C4-2B (cell line): ENCODE results near the gene OXTR.

Experiments used
- ZFX ChIP-seq: fragments of 450-650 bp; IDR thresholded peaks from 2 replicates; pipeline ENCODE4 v1.6.1; 2017
- TF ChIP-seq, protein P1 (sequence below): fragments of 450-650 bp; conservative IDR thresholded peaks from 2 replicates; pipeline ENCODE4 v1.5.1; 2017; ENCODE audit warnings: mild to moderate bottlenecking

DNA sequence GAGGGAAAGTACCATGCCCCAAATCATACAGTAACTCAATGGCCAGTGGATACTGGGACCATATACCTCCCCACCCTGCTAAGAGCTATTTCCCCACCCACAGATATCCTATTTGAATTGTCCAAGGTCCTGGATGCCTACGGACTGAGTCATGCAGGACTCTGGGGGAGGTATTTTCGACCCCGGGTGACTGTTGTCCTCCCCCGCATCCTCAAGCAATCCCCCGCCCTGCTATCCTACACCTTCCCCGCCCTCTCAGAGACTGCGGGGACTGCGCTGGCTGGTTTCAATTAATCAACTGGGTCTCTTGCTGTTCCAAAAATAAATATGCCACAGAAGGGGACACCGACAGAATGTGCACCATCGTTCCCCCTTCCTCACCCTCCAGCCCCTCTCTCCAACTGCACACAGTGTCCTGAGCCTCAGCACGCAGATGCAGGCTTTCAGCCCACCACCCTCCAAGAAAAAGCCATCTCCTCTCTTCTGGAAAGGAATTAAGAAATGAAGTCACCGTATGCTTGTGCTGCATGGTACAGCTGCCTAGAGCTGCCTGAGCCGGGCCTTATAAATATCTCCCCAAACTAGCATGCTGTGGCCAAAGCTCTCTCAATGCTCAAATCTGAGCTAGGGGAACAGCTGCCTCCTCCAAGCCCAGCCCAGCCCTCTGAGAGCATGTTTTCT is 27.7 kb downstream of the OXTR start:
- TF ChIP-seq, protein P1, sequence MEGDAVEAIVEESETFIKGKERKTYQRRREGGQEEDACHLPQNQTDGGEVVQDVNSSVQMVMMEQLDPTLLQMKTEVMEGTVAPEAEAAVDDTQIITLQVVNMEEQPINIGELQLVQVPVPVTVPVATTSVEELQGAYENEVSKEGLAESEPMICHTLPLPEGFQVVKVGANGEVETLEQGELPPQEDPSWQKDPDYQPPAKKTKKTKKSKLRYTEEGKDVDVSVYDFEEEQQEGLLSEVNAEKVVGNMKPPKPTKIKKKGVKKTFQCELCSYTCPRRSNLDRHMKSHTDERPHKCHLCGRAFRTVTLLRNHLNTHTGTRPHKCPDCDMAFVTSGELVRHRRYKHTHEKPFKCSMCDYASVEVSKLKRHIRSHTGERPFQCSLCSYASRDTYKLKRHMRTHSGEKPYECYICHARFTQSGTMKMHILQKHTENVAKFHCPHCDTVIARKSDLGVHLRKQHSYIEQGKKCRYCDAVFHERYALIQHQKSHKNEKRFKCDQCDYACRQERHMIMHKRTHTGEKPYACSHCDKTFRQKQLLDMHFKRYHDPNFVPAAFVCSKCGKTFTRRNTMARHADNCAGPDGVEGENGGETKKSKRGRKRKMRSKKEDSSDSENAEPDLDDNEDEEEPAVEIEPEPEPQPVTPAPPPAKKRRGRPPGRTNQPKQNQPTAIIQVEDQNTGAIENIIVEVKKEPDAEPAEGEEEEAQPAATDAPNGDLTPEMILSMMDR = no peak
- TF ChIP-seq ZFX = no peak
